Activated CD8-positive, alpha-beta memory T cell treated with anti-CD3 and anti-CD28 coated beads, Interleukin-2, amount 50 U/mL, for 24 hours (primary cell): ENCODE data around the gene AQP1.

Experiments used
- DNase-seq: peaks from one replicate; pipeline ENCODE4 v3.0.0-alpha.2; 2020; ENCODE audit errors: extremely low read depth

Gene AQP1

GRCh38 chr7:30884881-30885280, 26.8 kb upstream of the AQP1 start:
- no peak for DNase-seq

GRCh38 chr7:30886608-30887011, 25.0 kb upstream of the AQP1 start:
- DNase-seq, result no peak

GRCh38 chr7:30887464-30887872, 24.2 kb upstream of the AQP1 start:
- DNase-seq, result no peak

- DNase-seq, result no peak
Observed at GRCh38 chr7:30888747-30889146, 22.9 kb upstream of the AQP1 start.

GRCh38 chr7:30890226-30890625, 21.4 kb upstream of the AQP1 start:
- no peak for DNase-seq

GRCh38 chr7:30893357-30893756, 18.3 kb upstream of the AQP1 start:
- no peak for DNase-seq

GRCh38 chr7:30894009-30894408, 17.6 kb upstream of the AQP1 start:
- DNase-seq, result no peak

GRCh38 chr7:30894866-30895605, 16.6 kb upstream of the AQP1 start:
- DNase-seq, result no peak

- DNase-seq, result no peak
Observed at GRCh38 chr7:30896036-30896435, 15.6 kb upstream of the AQP1 start.

- DNase-seq, result no peak
Observed at GRCh38 chr7:30896783-30897637, 14.6 kb upstream of the AQP1 start.

- DNase-seq, result no peak
Observed at GRCh38 chr7:30897770-30898169, 13.9 kb upstream of the AQP1 start.

- no peak for DNase-seq
Observed at GRCh38 chr7:30898411-30898810, 13.2 kb upstream of the AQP1 start.

GRCh38 chr7:30899066-30899465, 12.6 kb upstream of the AQP1 start:
- no peak for DNase-seq

GRCh38 chr7:30899630-30900029, 12.0 kb upstream of the AQP1 start:
- no peak for DNase-seq

GRCh38 chr7:30900053-30900452, 11.6 kb upstream of the AQP1 start:
- DNase-seq, result no peak

GRCh38 chr7:30900803-30901362, 10.8 kb upstream of the AQP1 start:
- no peak for DNase-seq

- DNase-seq, result no peak
Observed at GRCh38 chr7:30901856-30902255, 9.8 kb upstream of the AQP1 start.

GRCh38 chr7:30902466-30902865, 9.2 kb upstream of the AQP1 start:
- DNase-seq, result no peak

GRCh38 chr7:30903146-30903545, 8.5 kb upstream of the AQP1 start:
- no peak for DNase-seq

GRCh38 chr7:30904561-30904960, 7.1 kb upstream of the AQP1 start:
- no peak for DNase-seq

GRCh38 chr7:30905078-30906012, 6.3 kb upstream of the AQP1 start:
- no peak for DNase-seq

GRCh38 chr7:30906014-30906413, 5.6 kb upstream of the AQP1 start:
- no peak for DNase-seq
